ENCODE measurements around the gene CECR2.

DNA sequence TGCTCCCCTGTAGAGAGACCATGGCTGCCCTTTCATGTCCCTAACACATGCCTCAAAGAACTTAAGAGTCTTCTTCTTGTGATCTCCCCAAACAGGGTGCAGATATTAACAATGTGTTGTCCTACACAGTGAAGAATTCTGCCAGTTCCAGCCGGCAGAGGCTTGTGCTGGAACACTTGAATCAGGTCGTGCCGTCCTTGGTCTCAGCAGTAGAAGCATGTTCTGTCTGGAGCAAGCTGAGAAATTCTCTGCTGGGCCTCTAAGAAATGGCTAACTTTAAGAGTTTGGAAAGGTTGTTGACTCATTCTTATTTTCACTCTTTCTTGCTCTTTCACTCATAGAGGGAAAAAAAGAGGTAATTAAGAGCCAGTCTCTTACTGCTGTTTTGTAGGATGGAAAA lies 123.0 kb downstream of the CECR2 start:
- TF ChIP-seq, protein P1, sequence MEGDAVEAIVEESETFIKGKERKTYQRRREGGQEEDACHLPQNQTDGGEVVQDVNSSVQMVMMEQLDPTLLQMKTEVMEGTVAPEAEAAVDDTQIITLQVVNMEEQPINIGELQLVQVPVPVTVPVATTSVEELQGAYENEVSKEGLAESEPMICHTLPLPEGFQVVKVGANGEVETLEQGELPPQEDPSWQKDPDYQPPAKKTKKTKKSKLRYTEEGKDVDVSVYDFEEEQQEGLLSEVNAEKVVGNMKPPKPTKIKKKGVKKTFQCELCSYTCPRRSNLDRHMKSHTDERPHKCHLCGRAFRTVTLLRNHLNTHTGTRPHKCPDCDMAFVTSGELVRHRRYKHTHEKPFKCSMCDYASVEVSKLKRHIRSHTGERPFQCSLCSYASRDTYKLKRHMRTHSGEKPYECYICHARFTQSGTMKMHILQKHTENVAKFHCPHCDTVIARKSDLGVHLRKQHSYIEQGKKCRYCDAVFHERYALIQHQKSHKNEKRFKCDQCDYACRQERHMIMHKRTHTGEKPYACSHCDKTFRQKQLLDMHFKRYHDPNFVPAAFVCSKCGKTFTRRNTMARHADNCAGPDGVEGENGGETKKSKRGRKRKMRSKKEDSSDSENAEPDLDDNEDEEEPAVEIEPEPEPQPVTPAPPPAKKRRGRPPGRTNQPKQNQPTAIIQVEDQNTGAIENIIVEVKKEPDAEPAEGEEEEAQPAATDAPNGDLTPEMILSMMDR (conservative IDR thresholded peaks at IDR 0.05; ENCODE audit: low read depth, low read length) = no peak
- no peak for TF ChIP-seq EZH2 (IDR thresholded peaks at IDR 0.05; ENCODE audit: low read length, unreplicated experiment)
